ENCODE results near the gene OPRM1.

DNA sequence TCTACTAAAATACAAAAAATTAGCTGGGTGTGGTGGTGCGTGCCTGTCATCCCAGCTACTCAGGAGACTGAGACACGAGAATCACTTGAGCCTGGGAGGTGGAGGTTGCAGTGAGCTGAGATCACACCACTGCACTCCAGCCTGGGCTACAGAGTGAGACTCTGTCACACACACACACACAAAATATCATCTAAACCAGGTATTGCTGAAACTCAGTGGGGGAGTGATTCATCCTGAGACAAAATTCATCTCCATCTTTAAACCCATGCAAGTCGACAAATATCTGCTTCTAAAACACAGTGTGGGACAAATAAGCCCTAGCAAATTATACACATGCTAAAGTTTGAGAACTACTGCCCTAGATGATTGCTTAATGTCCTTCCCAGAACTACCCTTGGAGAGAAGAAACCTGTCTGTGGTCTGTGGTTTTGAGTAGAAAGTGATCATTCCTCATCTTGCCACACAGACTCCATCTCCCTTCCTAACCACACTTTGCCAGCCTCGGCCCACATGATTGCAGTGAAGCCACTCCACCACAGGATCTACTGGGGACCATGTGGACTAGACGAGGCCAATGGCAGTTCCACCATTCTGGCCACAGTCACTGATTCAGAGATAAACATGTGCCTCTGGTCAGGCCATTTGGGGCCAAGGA lies 130.3 kb downstream of the OPRM1 start:
- TF ChIP-seq GATA2 (IDR thresholded peaks at IDR 0.05; ENCODE audit: low read depth, low read length): no peak
- no peak for TF ChIP-seq GATA3 (IDR thresholded peaks at IDR 0.05; ENCODE audit: low read depth, low read length)

Measured in SH-SY5Y (cell line).